ENCODE measurements around the gene SGSM2.

The SGSM2 gene

GRCh38 chr17:2400877-2401425 is 63.6 kb downstream of the SGSM2 start, which contains the start of gene MNT:
Gene MNT (minus strand): TSS chr17:2401060. CDS start chr17:2400712, 348 bp downstream.
- peak within 1 kb of the TSS; percentile 86 for H3K4me3 ChIP-seq
- DNase-seq (ENCODE audit: low spot score): peak; percentile 96
- H3K27ac ChIP-seq: peak within 1 kb of the TSS; percentile 98 to 100
- TF ChIP-seq, protein P1, sequence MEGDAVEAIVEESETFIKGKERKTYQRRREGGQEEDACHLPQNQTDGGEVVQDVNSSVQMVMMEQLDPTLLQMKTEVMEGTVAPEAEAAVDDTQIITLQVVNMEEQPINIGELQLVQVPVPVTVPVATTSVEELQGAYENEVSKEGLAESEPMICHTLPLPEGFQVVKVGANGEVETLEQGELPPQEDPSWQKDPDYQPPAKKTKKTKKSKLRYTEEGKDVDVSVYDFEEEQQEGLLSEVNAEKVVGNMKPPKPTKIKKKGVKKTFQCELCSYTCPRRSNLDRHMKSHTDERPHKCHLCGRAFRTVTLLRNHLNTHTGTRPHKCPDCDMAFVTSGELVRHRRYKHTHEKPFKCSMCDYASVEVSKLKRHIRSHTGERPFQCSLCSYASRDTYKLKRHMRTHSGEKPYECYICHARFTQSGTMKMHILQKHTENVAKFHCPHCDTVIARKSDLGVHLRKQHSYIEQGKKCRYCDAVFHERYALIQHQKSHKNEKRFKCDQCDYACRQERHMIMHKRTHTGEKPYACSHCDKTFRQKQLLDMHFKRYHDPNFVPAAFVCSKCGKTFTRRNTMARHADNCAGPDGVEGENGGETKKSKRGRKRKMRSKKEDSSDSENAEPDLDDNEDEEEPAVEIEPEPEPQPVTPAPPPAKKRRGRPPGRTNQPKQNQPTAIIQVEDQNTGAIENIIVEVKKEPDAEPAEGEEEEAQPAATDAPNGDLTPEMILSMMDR (IDR thresholded peaks at IDR 0.05): no peak

DNA sequence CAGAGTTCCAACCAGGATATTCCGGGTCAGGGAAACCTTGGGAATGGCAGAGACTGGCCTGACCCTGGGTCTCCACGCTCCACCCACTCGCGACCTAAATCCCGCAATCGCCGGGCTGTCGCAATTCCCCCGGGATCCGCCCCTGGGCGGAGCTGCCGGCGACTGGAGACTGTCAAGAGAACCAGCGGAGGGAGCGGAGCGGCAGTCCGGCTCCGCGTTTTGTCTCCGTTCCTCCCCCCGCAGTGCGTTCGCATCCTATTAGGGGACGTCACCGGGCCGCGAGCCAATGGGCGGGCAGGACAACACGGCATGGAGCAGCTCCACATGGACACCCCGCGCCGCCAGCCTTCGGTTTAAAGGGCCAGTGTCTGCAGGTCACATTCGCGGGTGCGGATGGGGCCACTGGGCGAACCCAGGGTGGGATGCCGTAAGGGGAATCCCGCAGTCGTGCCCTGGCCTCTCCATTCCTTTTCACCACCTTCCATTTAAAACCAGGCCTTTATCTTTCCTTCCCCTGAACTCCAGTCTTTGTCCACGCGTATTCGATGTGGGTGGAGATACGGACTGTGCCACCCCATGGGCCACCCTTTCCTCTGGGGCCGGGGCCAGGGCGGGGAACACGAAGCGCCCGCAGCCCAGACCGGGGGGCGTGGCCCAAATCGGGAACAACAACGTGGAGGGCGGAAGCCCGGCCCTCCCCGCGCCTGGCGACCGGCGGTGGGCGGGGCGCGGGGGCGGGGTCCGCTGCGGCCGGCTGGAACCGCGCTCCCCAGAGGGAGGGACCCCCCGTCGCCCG is 64.3 kb downstream of the SGSM2 start:
- TF ChIP-seq, protein P1 (IDR thresholded peaks at IDR 0.05): no peak
- peak; percentile 100 for DNase-seq (ENCODE audit: low spot score)
- peak overlapping the region; percentile 86 for H3K4me3 ChIP-seq
- H3K27ac ChIP-seq: peak overlapping the region; percentile 98 to 100

DNA sequence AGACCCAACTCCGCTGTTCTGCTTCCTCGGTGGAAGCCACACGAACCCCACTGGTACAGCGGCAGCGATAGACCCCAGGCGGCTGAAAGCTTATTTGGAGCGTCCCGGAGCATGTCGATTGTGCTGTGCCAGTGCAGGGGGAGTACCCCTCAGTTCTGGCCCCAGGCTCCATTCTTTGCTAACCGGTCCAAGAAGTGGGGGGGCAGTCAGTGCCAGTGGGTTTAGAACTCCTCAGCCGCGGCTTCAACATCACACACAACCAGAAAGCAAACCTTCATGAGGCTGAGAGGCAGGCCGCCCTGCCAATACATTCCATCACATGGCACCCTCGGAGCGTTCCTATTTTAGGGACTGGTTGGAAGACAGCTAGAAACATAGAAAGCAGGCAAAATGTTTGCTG is 65.2 kb downstream of the SGSM2 start:
- H3K27ac ChIP-seq: peak overlapping the region; percentile 98 to 100
- H3K4me3 ChIP-seq: peak overlapping the region; percentile 86
- no peak for DNase-seq (ENCODE audit: low spot score)
- TF ChIP-seq, protein P1 (IDR thresholded peaks at IDR 0.05): no peak

DNA sequence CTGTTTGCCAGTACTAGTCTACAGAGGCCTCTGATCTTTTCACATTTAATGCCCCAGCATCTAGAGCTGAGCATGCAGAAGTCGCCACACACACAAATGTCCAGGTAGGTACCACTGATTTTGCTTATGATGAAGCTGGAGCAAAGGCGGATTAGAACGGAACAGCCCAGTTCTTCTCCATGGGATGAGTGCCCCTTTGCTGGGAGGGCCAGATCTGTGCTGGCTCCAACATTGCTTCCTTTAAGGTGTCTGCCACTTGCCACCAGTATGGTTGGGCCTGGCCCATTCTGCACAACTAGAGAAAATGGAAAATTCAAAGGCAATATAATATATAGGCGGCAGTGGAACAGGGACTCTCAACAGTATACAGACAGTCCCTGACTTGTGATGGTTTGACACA is 65.7 kb downstream of the SGSM2 start:
- H3K27ac ChIP-seq: peak overlapping the region; percentile 98 to 100
- no peak overlapping the region for H3K4me3 ChIP-seq

GRCh38 chr17:2405247-2405926 is 68.1 kb downstream of the SGSM2 start:
- Histone ChIP-seq H3K4me3 (no peak overlapping the region), H3K27ac (peak overlapping the region; percentile 55 to 100)
- peak; percentile 70 for DNase-seq (ENCODE audit: low spot score)
- TF ChIP-seq, protein P1 (IDR thresholded peaks at IDR 0.05): no peak

More for the DNA sequence above, 65.7 kb downstream of the SGSM2 start:
- DNase-seq (ENCODE audit: low spot score): no peak
- TF ChIP-seq, protein P1 (IDR thresholded peaks at IDR 0.05): no peak

DNA sequence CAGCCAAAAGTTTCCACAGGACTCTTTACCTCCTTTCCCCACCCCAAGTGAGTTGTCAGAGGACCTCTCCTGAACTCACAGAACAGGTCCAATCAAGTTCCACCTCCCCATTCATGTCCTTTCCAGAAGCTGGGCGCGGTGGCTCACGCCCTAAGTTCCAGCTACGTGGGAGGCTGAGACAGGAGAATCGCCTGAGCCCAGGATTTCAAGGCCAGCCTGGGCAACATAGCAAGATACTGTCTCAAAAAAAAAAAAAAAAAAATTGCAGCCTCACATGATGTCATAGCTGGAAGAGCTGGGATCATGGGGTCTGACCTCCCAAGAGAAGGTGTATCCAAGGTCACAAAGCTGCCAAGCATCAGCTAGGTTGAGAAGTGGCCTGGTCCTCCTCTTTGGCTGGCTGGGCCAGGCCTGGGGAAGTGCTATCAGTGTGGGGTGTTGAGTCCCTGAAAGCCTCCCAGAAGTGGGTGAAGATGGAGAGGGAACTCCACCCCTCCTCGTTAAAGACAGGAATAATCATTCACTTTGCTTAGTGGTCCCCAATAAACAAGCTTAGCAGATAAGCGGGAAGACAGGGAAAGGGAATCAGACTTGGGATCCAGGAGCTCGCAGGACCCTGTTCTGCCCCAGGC is 69.1 kb downstream of the SGSM2 start:
- DNase-seq (ENCODE audit: low spot score): peak; percentile 72
- Histone ChIP-seq H3K4me3 (peak overlapping the region; percentile 35), H3K27ac (peak overlapping the region; percentile 88 to 89)
- TF ChIP-seq, protein P1 (IDR thresholded peaks at IDR 0.05): no peak

Measured in coronary artery (tissue), 2 donors.